Erythroblast (primary cell): ENCODE results near the gene ZNF385C.

Experiments used
- GATA1 ChIP-seq: IDR thresholded peaks from 2 replicates; pipeline ENCODE4 v1.6.1; 2011; ENCODE audit warnings: low read depth, mild to moderate bottlenecking, control low read depth, low read length, moderate library complexity
- POLR2A ChIP-seq: IDR thresholded peaks from 2 replicates; pipeline ENCODE4 v1.6.1; 2011; ENCODE audit warnings: mild to moderate bottlenecking, low read length

GRCh38 chr17:42114118-42114517, 15.8 kb upstream of the ZNF385C start:
- TF ChIP-seq POLR2A: no peak
- no peak for TF ChIP-seq GATA1
